K562 (cell line): ENCODE results near the gene ATP6V0E2. TPM values are rescaled to one million over a fixed set of nuclear protein-coding genes. Genes with fewer than 3 reads are reported as not detected.

ENCODE experiments used
- EGR1 ChIP-seq: fragments of 450-650 bp; conservative IDR thresholded peaks from 2 replicates; pipeline ENCODE4 v1.6.1; 2017; ENCODE audit warnings: mild to moderate bottlenecking
- FOSL1 ChIP-seq: fragments of 200-800 bp; sonication (Bioruptor generic); conservative IDR thresholded peaks from 2 replicates; pipeline ENCODE4 v1.6.1; 2016; ENCODE audit warnings: missing genetic modification characterization, missing compliant biosample characterization
- HDGF ChIP-seq: fragments of 450-650 bp; IDR thresholded peaks from 2 replicates; pipeline ENCODE4 v1.6.1; 2016
- IFI16 ChIP-seq: fragments of 250-450 bp; sonication (Bioruptor Pico); IDR thresholded peaks from 2 replicates; pipeline ENCODE4 v2.1.2; 2022; ENCODE audit warnings: mild to moderate bottlenecking, inconsistent platforms
- NR2C2 ChIP-seq, 2 experiments: fragments of 200-800 bp in 1 of 2; sonication (Bioruptor generic) in 1 of 2; sonication (generic) in 1 of 2; formaldehyde crosslinking in 1 of 2; IDR thresholded peaks; 2 replicates each; pipeline versions ENCODE4 v1.6.1 to v1.8.0; 2016 to 2022; ENCODE audit warnings: mild to moderate bottlenecking in 1 of 2, missing compliant biosample characterization in 1 of 2, missing genetic modification characterization in 1 of 2, missing genetic modification reagents in 1 of 2
- POLR2G ChIP-seq: fragments of 200-400 bp; formaldehyde crosslinking; IDR thresholded peaks from 2 replicates; pipeline ENCODE4 v1.6.1; 2017; ENCODE audit warnings: low read depth, mild to moderate bottlenecking, antibody characterized with exemption, low read length, moderate library complexity
- RBM17 ChIP-seq: fragments of 200-400 bp; formaldehyde crosslinking; IDR thresholded peaks from 2 replicates; pipeline ENCODE4 v1.6.1; 2017; ENCODE audit warnings: low read depth, mild to moderate bottlenecking, low read length, borderline replicate concordance
- RFX7 ChIP-seq: fragments of 250-450 bp; sonication (Bioruptor Pico); IDR thresholded peaks from 2 replicates; pipeline ENCODE4 v1.5.1; 2021; ENCODE audit warnings: mild to moderate bottlenecking
- SMARCE1 ChIP-seq: fragments of 450-650 bp; IDR thresholded peaks from 2 replicates; pipeline ENCODE4 v1.7.1; 2016; ENCODE audit warnings: mild to moderate bottlenecking
- SREBF1 ChIP-seq: fragments of 150-350 bp; IDR thresholded peaks from 2 replicates; pipeline ENCODE4 v1.6.1; 2014; ENCODE audit warnings: antibody characterized with exemption, low read depth, low read length, borderline replicate concordance
- TAF1 ChIP-seq: IDR thresholded peaks from 2 replicates; pipeline ENCODE4 v1.6.1; 2011; ENCODE audit warnings: mild to moderate bottlenecking, low read length, moderate library complexity; ENCODE audit not compliant: insufficient read depth, control insufficient read depth, severe bottlenecking; ENCODE audit errors: extremely low read depth
- TRIM24 ChIP-seq, 2 experiments: fragments of 450-650 bp; IDR thresholded peaks; 2 replicates each; pipeline ENCODE4 v1.6.1; 2016
- polyA plus RNA-seq, 8 experiments: library from polyadenylated mRNA; depleted of rRNA in 4 of 8; stranded (reverse) in 5 of 8; unstranded in 3 of 8; fragments of >200 nt; fragmentation: Nextera tagmentation in 2 of 8; fragmentation: Illumina TruSeq in 1 of 8; extraction: Ambion mirVana in 2 of 8; extraction: Trizol in 1 of 8; gene quantifications; 2 replicates each; pipeline versions ENCODE4 v1.2.1 to v1.2.3, GENCODE V29; 2011 to 2014; ENCODE audit warnings: inconsistent platforms in 1 of 8, missing spikeins in 1 of 8
- total RNA-seq, 7 experiments: library from RNA; depleted of rRNA in 6 of 7; stranded (reverse); fragments of >200 nt in 6 of 7; fragmentation: Illumina TruSeq in 2 of 7; extraction: Trizol in 2 of 7; gene quantifications; 2 replicates each; pipeline versions ENCODE4 v1.2.1 to v1.2.3, GENCODE V29; 2011 to 2021; ENCODE audit warnings: low replicate concordance in 1 of 7
- TF ChIP-seq, protein P1 (sequence below): IDR thresholded peaks from 3 replicates; pipeline ENCODE4 v1.6.1; 2011; ENCODE audit warnings: borderline replicate concordance, mild to moderate bottlenecking, moderate library complexity; ENCODE audit not compliant: insufficient read length; ENCODE audit errors: extremely low read depth
- TF ChIP-seq, protein P2 (sequence below): sonication (generic); formaldehyde crosslinking; IDR thresholded peaks from 2 replicates; pipeline ENCODE4 v1.8.0; 2022; ENCODE audit warnings: mild to moderate bottlenecking, missing genetic modification reagents
- TF ChIP-seq, protein P3 (sequence below), 2 experiments: fragments of 450-650 bp; conservative IDR thresholded peaks; 2 replicates each; pipeline ENCODE4 v1.6.1; 2017; ENCODE audit warnings: mild to moderate bottlenecking in 2 of 2, moderate library complexity in 2 of 2
- TF ChIP-seq, protein P4 (sequence below): fragments of 250-450 bp; sonication (Bioruptor Pico); IDR thresholded peaks from 2 replicates; pipeline ENCODE4 v1.5.0; 2021; ENCODE audit warnings: mild to moderate bottlenecking, borderline replicate concordance

The ATP6V0E2 gene
- total and polyA plus RNA-seq, 9 of the 15 experiments (the other 6 are each of a cell fraction or from before 2014, with no cell fraction given): 0.55 to 18.5 (median 10.9) TPM

DNA sequence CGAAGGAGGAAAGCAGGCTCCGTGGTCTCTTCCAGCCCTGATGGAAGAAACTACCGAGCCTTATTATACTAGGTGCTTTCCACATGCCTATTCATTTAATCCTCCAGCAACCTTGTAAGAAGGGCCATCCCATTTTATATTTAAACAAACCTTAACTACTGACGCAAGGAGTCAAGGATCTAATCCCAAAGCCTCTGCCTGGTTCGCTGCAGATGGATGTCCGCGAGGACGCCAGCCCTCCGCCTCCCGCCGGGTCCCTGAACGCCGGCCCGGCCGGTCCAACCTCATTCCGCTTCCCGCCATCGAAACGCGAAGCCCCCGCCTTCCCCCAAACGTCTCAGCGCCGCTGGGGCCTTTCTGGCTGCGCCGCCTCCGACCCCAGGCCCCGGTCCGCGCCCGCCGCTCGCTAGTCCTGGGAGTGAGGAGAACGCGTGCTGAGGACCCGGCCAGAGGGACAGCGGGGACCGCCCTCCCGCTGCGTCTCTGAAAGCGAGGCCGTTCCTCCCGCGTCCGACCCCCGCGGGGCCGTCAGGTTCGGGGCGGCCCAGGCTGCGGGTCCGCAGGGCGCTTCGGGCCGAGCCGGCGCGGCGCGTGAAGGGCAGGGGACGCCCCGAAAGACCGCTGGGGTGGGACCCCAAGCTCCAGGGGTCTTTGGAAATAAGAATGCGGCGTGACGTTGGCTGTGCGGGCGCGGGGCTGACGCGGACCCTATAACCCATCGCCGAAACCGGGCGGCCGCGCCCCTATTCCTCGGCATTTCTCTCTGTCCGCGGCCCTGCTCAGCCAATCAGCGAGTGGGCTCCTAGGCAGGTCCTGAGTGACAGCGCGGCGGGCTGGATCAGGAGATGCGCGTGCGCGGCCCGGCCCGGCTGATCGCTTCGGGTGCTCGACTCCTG lies at the start of gene ATP6V0E2 (continued):
- TF ChIP-seq, protein P1, sequence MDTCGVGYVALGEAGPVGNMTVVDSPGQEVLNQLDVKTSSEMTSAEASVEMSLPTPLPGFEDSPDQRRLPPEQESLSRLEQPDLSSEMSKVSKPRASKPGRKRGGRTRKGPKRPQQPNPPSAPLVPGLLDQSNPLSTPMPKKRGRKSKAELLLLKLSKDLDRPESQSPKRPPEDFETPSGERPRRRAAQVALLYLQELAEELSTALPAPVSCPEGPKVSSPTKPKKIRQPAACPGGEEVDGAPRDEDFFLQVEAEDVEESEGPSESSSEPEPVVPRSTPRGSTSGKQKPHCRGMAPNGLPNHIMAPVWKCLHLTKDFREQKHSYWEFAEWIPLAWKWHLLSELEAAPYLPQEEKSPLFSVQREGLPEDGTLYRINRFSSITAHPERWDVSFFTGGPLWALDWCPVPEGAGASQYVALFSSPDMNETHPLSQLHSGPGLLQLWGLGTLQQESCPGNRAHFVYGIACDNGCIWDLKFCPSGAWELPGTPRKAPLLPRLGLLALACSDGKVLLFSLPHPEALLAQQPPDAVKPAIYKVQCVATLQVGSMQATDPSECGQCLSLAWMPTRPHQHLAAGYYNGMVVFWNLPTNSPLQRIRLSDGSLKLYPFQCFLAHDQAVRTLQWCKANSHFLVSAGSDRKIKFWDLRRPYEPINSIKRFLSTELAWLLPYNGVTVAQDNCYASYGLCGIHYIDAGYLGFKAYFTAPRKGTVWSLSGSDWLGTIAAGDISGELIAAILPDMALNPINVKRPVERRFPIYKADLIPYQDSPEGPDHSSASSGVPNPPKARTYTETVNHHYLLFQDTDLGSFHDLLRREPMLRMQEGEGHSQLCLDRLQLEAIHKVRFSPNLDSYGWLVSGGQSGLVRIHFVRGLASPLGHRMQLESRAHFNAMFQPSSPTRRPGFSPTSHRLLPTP: no peak
- TF ChIP-seq SREBF1: no peak
- TF ChIP-seq, protein P2, sequence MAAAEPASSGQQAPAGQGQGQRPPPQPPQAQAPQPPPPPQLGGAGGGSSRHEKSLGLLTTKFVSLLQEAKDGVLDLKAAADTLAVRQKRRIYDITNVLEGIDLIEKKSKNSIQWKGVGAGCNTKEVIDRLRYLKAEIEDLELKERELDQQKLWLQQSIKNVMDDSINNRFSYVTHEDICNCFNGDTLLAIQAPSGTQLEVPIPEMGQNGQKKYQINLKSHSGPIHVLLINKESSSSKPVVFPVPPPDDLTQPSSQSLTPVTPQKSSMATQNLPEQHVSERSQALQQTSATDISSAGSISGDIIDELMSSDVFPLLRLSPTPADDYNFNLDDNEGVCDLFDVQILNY (CRISPR knock-in tag): no peak
- no peak for TF ChIP-seq HDGF
- TF ChIP-seq NR2C2 (CRISPR knock-in tag; IDR thresholded peaks at IDR 0.05): 0 out of 2 replicates have a peak, but pooled peaks have one; percentile 40
- TF ChIP-seq NR2C2 (tag; IDR thresholded peaks at IDR 0.05): peak; percentile 45; the same call in 1 of the 2 replicates
- TF ChIP-seq, protein P3, sequence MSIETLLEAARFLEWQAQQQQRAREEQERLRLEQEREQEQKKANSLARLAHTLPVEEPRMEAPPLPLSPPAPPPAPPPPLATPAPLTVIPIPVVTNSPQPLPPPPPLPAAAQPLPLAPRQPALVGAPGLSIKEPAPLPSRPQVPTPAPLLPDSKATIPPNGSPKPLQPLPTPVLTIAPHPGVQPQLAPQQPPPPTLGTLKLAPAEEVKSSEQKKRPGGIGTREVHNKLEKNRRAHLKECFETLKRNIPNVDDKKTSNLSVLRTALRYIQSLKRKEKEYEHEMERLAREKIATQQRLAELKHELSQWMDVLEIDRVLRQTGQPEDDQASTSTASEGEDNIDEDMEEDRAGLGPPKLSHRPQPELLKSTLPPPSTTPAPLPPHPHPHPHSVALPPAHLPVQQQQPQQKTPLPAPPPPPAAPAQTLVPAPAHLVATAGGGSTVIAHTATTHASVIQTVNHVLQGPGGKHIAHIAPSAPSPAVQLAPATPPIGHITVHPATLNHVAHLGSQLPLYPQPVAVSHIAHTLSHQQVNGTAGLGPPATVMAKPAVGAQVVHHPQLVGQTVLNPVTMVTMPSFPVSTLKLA (conservative IDR thresholded peaks at IDR 0.05): peak in 1 of 2 experiments; percentile 35; a peak in 1 of 4 replicates
- TF ChIP-seq POLR2G: peak; percentile 82
- TF ChIP-seq IFI16 (CRISPR knock-in tag): no peak
- TF ChIP-seq TRIM24 (IDR thresholded peaks at IDR 0.05): no peak
- TF ChIP-seq RBM17: no peak
- TF ChIP-seq EGR1: no peak
- no peak; the same call in 1 of the 2 replicates for TF ChIP-seq FOSL1 (tag)
- TF ChIP-seq, protein P4, sequence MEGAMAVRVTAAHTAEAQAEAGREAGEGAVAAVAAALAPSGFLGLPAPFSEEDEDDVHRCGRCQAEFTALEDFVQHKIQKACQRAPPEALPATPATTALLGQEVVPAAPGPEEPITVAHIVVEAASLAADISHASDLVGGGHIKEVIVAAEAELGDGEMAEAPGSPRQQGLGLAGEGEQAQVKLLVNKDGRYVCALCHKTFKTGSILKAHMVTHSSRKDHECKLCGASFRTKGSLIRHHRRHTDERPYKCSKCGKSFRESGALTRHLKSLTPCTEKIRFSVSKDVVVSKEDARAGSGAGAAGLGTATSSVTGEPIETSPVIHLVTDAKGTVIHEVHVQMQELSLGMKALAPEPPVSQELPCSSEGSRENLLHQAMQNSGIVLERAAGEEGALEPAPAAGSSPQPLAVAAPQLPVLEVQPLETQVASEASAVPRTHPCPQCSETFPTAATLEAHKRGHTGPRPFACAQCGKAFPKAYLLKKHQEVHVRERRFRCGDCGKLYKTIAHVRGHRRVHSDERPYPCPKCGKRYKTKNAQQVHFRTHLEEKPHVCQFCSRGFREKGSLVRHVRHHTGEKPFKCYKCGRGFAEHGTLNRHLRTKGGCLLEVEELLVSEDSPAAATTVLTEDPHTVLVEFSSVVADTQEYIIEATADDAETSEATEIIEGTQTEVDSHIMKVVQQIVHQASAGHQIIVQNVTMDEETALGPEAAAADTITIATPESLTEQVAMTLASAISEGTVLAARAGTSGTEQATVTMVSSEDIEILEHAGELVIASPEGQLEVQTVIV (CRISPR knock-in tag): no peak
- TF ChIP-seq RFX7 (CRISPR knock-in tag): no peak
- TF ChIP-seq SMARCE1: no peak
- peak; percentile 25 for TF ChIP-seq TAF1
